GM23338 (cell line): ENCODE measurements around the gene PPP2R5E. TPM values are rescaled to one million over a fixed set of nuclear protein-coding genes. Genes with fewer than 3 reads are reported as not detected.

Experiments
- ATAC-seq: fragments of 200-7000 bp; cut with Tn5 transposase; 3 replicates; pipeline ENCODE4 v1.9.1; 2020
- DNase-seq: peaks from one replicate; pipeline ENCODE4 v3.0.0-alpha.2; 2015; ENCODE audit warnings: low spot score
- H2AFZ ChIP-seq: fragments of 200-600 bp; sonication (generic); 2 replicates; pipeline ENCODE4 v1.8.0; 2016; ENCODE audit warnings: antibody characterized with exemption, mild to moderate bottlenecking, moderate library complexity
- H3F3A ChIP-seq: fragments of 200-600 bp; sonication (generic); replicated peaks from 2 replicates; pipeline ENCODE4 v1.8.0; 2017; ENCODE audit warnings: antibody characterized with exemption, mixed run types, low read depth
- H3K27ac ChIP-seq: fragments of 200-600 bp; sonication (generic); 2 replicates; pipeline ENCODE4 v1.6.1; 2016; ENCODE audit warnings: low read depth
- H3K27me3 ChIP-seq: fragments of 200-600 bp; sonication (generic); 2 replicates; pipeline ENCODE4 v1.8.0; 2016; ENCODE audit warnings: mild to moderate bottlenecking, mixed run types, moderate library complexity; ENCODE audit not compliant: insufficient read depth
- H3K36me3 ChIP-seq: fragments of 200-600 bp; sonication (generic); 2 replicates; pipeline ENCODE4 v1.8.0; 2016; ENCODE audit warnings: mild to moderate bottlenecking; ENCODE audit not compliant: insufficient read depth
- H3K4me1 ChIP-seq: fragments of 200-600 bp; sonication (generic); 2 replicates; pipeline ENCODE4 v1.8.0; 2016; ENCODE audit warnings: mild to moderate bottlenecking, moderate library complexity; ENCODE audit not compliant: insufficient read depth
- H3K4me2 ChIP-seq: fragments of 200-600 bp; sonication (generic); 2 replicates; pipeline ENCODE4 v1.7.1; 2017; ENCODE audit warnings: mixed run types
- H3K4me3 ChIP-seq: fragments of 200-600 bp; sonication (generic); 2 replicates; pipeline ENCODE4 v1.6.1; 2016; ENCODE audit warnings: mixed run types
- H3K79me2 ChIP-seq: fragments of 200-600 bp; sonication (generic); replicated peaks from 2 replicates; pipeline ENCODE4 v1.8.0; 2017; ENCODE audit warnings: mild to moderate bottlenecking; ENCODE audit not compliant: insufficient read depth
- H3K9me2 ChIP-seq: fragments of 200-600 bp; sonication (generic); 2 replicates; pipeline ENCODE4 v1.8.0; 2017; ENCODE audit not compliant: insufficient read depth
- H4K20me1 ChIP-seq: fragments of 200-600 bp; sonication (generic); replicated peaks from 2 replicates; pipeline ENCODE4 v1.8.0; 2017; ENCODE audit warnings: mild to moderate bottlenecking; ENCODE audit not compliant: insufficient read depth
- H3K27ac Mint-ChIP-seq: 2 replicates; pipeline ENCODE4 v1.8.0; 2020; ENCODE audit warnings: inconsistent platforms, mild to moderate bottlenecking, moderate library complexity, mixed read lengths
- H3K27me3 Mint-ChIP-seq: 3 replicates; pipeline ENCODE4 v1.8.0; 2022; ENCODE audit warnings: low read depth, mild to moderate bottlenecking, moderate library complexity, mixed read lengths, inconsistent platforms; ENCODE audit not compliant: insufficient read depth, poor library complexity
- H3K36me3 Mint-ChIP-seq: 3 replicates; pipeline ENCODE4 v1.8.0; 2021; ENCODE audit warnings: low read depth, mild to moderate bottlenecking, inconsistent platforms, moderate library complexity, mixed read lengths
- H3K4me1 Mint-ChIP-seq: 3 replicates; pipeline ENCODE4 v1.8.0; 2020; ENCODE audit warnings: mild to moderate bottlenecking, inconsistent platforms, mixed read lengths
- H3K4me3 Mint-ChIP-seq: 3 replicates; pipeline ENCODE4 v1.8.0; 2021; ENCODE audit warnings: moderate library complexity, mild to moderate bottlenecking, inconsistent platforms, mixed read lengths
- H3K9me3 Mint-ChIP-seq: 3 replicates; pipeline ENCODE4 v1.8.0; 2020; ENCODE audit warnings: moderate library complexity, mild to moderate bottlenecking, inconsistent platforms, mixed read lengths
- EZH2phosphoT487 ChIP-seq: fragments of 200-600 bp; sonication (generic); IDR thresholded peaks from one replicate; pipeline ENCODE4 v1.8.1; 2018; ENCODE audit warnings: antibody characterized with exemption; ENCODE audit not compliant: unreplicated experiment
- NANOG ChIP-seq: IDR thresholded peaks from 2 replicates; pipeline ENCODE4 v1.6.1; 2016; ENCODE audit warnings: antibody characterized with exemption, borderline replicate concordance
- REST ChIP-seq: IDR thresholded peaks from one replicate; pipeline ENCODE4 v1.6.1; 2018; ENCODE audit warnings: antibody characterized with exemption; ENCODE audit not compliant: unreplicated experiment
- STAT1 ChIP-seq: IDR thresholded peaks from one replicate; pipeline ENCODE4 v1.6.1; 2016; ENCODE audit warnings: antibody characterized with exemption; ENCODE audit not compliant: unreplicated experiment
- ZNF114 ChIP-seq: fragments of 250-450 bp; sonication (Bioruptor Pico); IDR thresholded peaks from 2 replicates; pipeline ENCODE4 v1.5.0; 2020; ENCODE audit warnings: mild to moderate bottlenecking, moderate library complexity
- ZNF331 ChIP-seq: fragments of 250-450 bp; sonication (Bioruptor Pico); IDR thresholded peaks from 2 replicates; pipeline ENCODE4 v1.5.0; 2020; ENCODE audit warnings: low read depth, mild to moderate bottlenecking, moderate library complexity
- polyA plus RNA-seq: library from polyadenylated mRNA; unstranded; fragments of >200 nt; fragmentation: Nextera tagmentation; extraction: Ambion mirVana; gene quantifications from 2 replicates; pipeline ENCODE4 v1.2.1, GENCODE V29; 2016
- total RNA-seq: library from RNA; depleted of rRNA; stranded (reverse); fragments of >200 nt; shearing (Covaris generic); gene quantifications from 2 replicates; pipeline ENCODE4 v1.2.3, GENCODE V29; 2014
- TF ChIP-seq, protein P1 (sequence below), 2 experiments: fragments of 200-600 bp in 1 of 2; sonication (generic) in 1 of 2; conservative IDR thresholded peaks; 2 replicates each; pipeline versions ENCODE4 v1.5.1 to v1.6.1; 2016 to 2017; ENCODE audit warnings: antibody characterized with exemption in 2 of 2, low read depth in 2 of 2, mild to moderate bottlenecking in 2 of 2, moderate library complexity in 1 of 2
- TF ChIP-seq, protein P2 (sequence below): IDR thresholded peaks from 2 replicates; pipeline ENCODE4 v1.6.1; 2016; ENCODE audit warnings: antibody characterized with exemption

PPP2R5E gene
- total and polyA plus RNA-seq, 2 experiments from 2014 or later = 40.9 to 45.5 TPM

DNA sequence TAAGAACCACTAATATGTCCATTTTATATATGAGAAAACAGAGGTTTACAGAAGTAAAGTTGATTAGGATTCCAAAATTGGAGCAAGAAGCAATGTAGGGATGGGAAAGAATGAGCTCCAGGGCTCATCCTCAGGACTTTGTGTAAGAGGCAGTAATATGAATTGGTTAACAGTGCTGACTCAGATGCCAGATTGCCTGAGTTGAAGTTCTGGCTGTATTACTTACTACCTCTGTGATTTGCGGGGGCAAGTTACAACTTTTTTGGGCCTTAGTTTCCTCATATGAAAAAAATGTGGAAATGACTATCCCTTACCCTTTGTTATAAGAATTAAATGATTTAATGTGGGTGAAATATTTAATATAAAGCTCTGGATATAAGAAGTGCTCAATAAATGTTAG is 35.1 kb upstream of the PPP2R5E start:
- H3F3A ChIP-seq = no peaks in the 10 kb centered on the region
- no peak overlapping the region for H2AFZ ChIP-seq
- no peaks in the 10 kb centered on the region for H3K4me1 ChIP-seq
- Mint-ChIP-seq H3K9me3 (no peaks in the 10 kb centered on the region), H3K4me3 (no peak overlapping the region), H3K36me3 (no peaks in the 10 kb centered on the region), H3K4me1 (no peaks in the 10 kb centered on the region), H3K27ac (no peak overlapping the region), H3K27me3 (peaks cover 1% of the 10 kb centered on the region)
- no peak overlapping the region for H3K4me3 ChIP-seq
- no peak for DNase-seq
- no peaks in the 10 kb centered on the region for H3K79me2 ChIP-seq
- ATAC-seq = no peak
- H4K20me1 ChIP-seq = no peaks in the 10 kb centered on the region
- H3K27ac ChIP-seq = no peak overlapping the region
- H3K9me2 ChIP-seq = no peaks in the 10 kb centered on the region
- no peaks in the 10 kb centered on the region for H3K36me3 ChIP-seq
- H3K4me2 ChIP-seq = no peak overlapping the region
- H3K27me3 ChIP-seq = no peaks in the 10 kb centered on the region
- TF ChIP-seq REST (no peak), STAT1 (no peak), ZNF114 (no peak), EZH2phosphoT487 (no peak)
- TF ChIP-seq, protein P1, sequence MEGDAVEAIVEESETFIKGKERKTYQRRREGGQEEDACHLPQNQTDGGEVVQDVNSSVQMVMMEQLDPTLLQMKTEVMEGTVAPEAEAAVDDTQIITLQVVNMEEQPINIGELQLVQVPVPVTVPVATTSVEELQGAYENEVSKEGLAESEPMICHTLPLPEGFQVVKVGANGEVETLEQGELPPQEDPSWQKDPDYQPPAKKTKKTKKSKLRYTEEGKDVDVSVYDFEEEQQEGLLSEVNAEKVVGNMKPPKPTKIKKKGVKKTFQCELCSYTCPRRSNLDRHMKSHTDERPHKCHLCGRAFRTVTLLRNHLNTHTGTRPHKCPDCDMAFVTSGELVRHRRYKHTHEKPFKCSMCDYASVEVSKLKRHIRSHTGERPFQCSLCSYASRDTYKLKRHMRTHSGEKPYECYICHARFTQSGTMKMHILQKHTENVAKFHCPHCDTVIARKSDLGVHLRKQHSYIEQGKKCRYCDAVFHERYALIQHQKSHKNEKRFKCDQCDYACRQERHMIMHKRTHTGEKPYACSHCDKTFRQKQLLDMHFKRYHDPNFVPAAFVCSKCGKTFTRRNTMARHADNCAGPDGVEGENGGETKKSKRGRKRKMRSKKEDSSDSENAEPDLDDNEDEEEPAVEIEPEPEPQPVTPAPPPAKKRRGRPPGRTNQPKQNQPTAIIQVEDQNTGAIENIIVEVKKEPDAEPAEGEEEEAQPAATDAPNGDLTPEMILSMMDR (conservative IDR thresholded peaks at IDR 0.05; ENCODE audit: low read depth in 2 of 2) = no peak

GRCh38 chr14:63573581-63573980 is 30.4 kb upstream of the PPP2R5E start:
- no peak overlapping the region for H3K4me2 ChIP-seq
- no peak for DNase-seq
- H3K36me3 ChIP-seq = no peaks in the 10 kb centered on the region
- H3K9me2 ChIP-seq = no peaks in the 10 kb centered on the region
- no peaks in the 10 kb centered on the region for H3K79me2 ChIP-seq
- no peak overlapping the region for H3K27ac Mint-ChIP-seq
- H3K4me3 ChIP-seq = no peak overlapping the region
- no peak for ATAC-seq
- H2AFZ ChIP-seq = no peak overlapping the region
- no peaks in the 10 kb centered on the region for H3K9me3 Mint-ChIP-seq
- no peaks in the 10 kb centered on the region for H3F3A ChIP-seq
- H3K4me1 ChIP-seq = no peaks in the 10 kb centered on the region
- no peaks in the 10 kb centered on the region for H3K36me3 Mint-ChIP-seq
- H4K20me1 ChIP-seq = no peaks in the 10 kb centered on the region
- no peaks in the 10 kb centered on the region for H3K27me3 ChIP-seq
- no peak overlapping the region for H3K4me3 Mint-ChIP-seq
- no peaks in the 10 kb centered on the region for H3K4me1 Mint-ChIP-seq
- H3K27me3 Mint-ChIP-seq = no peaks in the 10 kb centered on the region
- no peak overlapping the region for H3K27ac ChIP-seq
- no peak for TF ChIP-seq NANOG
- TF ChIP-seq, protein P2, sequence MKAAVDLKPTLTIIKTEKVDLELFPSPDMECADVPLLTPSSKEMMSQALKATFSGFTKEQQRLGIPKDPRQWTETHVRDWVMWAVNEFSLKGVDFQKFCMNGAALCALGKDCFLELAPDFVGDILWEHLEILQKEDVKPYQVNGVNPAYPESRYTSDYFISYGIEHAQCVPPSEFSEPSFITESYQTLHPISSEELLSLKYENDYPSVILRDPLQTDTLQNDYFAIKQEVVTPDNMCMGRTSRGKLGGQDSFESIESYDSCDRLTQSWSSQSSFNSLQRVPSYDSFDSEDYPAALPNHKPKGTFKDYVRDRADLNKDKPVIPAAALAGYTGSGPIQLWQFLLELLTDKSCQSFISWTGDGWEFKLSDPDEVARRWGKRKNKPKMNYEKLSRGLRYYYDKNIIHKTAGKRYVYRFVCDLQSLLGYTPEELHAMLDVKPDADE = no peak
- no peak for TF ChIP-seq REST
- TF ChIP-seq ZNF114 = no peak
- no peak for TF ChIP-seq ZNF331 (CRISPR knock-in tag)
- TF ChIP-seq, protein P1 (conservative IDR thresholded peaks at IDR 0.05; ENCODE audit: low read depth in 2 of 2) = no peak
